ES-I3 (cell line): Measurements from ENCODE around the gene U2AF1.
"Not testable (repeated sequence)": the region's sequence is repeated elsewhere in the genome, so short reads cannot be mapped to it uniquely, and the experiment has no call there.

ENCODE experiments used
- H3K36me3 ChIP-seq: 2 replicates; pipeline ENCODE4 v1.6.1; 2013; ENCODE audit warnings: mild to moderate bottlenecking, low read length, control low read depth, moderate library complexity; ENCODE audit not compliant: insufficient read depth
- H3K4me1 ChIP-seq: 2 replicates; pipeline ENCODE4 v1.6.1; 2013; ENCODE audit warnings: mild to moderate bottlenecking, control low read depth, low read length; ENCODE audit not compliant: insufficient read depth
- H3K9ac ChIP-seq: 2 replicates; pipeline ENCODE4 v1.6.1; 2013; ENCODE audit warnings: low read depth, mild to moderate bottlenecking, low read length, moderate library complexity
- H3K9me3 ChIP-seq: 2 replicates; pipeline ENCODE4 v1.6.1; 2013; ENCODE audit warnings: mild to moderate bottlenecking, low read length, moderate library complexity; ENCODE audit not compliant: control insufficient read depth, insufficient read depth

U2AF1 gene

DNA sequence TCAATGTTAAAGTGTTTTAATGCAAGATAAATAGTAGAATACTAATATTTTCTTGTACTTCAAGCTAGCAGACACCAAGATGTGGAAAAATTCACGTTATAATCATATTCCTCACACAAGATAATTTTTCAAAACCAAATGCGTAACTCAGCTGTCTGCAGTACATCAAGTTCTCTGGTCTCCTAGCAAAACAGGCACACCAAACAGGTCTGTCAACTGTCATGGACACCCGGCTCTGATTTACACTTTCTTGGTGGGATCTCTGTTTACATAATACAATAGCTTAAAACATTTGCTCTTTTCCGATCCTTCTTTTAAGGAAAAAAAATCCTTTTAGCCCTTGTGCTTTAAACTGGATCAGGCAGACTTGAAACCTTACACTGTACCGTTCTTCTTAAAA, 5.7 kb downstream of the U2AF1 start:
- H3K9me3 ChIP-seq, H3K4me1 ChIP-seq, H3K36me3 ChIP-seq, H3K9ac ChIP-seq: not testable (repeated sequence)

DNA sequence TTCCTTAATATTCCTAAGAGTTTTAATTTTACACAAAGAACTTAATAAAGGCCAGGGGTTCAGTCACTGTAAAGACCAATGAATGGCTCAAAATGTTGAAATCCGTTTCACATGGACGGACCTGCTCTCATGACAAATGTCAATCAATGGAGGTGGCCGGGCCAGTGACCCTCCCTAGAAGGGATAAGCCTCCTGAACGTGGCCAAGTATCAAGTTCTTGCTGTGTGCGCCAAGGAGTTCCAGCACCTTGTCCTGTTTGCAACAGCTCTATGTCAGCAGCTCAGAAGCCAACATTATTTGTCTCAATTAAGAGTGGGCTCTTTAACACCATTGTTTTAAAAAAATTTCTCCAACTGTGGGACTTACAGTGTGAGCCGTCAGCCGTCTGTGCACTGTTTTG, 6.4 kb downstream of the U2AF1 start:
- not testable (repeated sequence) for H3K4me1 ChIP-seq, H3K36me3 ChIP-seq, H3K9ac ChIP-seq, H3K9me3 ChIP-seq

DNA sequence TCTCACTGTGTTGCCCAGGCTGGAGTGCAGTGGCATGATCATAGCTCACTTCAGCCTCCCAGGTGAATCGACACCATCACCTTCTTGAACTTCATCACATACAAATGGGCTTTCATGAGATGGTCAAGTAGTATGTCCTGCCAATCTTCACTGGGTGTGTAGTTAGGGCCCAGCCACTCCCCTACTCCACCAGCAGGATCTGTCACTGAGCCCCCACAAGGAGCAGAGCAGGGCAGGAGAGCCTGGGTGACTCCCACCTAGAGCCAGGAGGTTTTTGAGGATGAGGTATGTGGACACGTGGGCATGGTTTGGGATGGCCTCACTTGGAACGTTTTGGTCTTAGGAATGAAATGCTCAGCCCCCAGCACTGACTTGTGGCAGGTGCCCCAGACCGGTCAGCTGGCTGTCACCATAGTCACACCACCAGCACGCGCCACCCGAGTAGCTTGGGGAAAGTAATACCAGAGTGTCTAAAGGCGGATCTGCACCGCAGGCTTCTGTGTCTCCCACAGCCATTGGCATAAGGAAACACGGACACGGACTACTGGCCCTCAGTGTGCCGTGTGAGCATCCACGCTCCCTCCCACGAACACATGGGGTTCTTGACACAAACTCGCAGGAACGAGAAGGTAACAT, 15.3 kb downstream of the U2AF1 start:
- H3K9ac ChIP-seq, H3K36me3 ChIP-seq, H3K4me1 ChIP-seq, H3K9me3 ChIP-seq: not testable (repeated sequence)

DNA sequence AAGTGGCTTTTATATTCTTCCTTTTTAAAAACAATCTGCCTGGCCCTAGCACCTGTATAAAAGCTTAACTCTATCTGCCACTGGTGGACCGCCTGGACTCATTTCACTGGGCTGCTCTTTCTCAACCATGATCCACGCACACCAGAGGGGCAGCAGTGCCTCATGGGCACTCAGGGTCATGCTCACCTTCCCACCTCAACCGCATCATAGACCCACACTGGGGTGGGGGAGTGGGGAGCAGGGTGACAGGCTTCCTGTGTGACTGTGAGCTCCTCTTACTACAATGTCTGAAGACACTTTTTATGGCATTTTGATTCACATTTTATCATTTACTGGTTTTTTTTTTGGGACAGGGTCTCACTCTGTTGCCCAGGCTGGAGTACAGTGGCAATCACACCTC, 16.4 kb downstream of the U2AF1 start:
- not testable (repeated sequence) for H3K9me3 ChIP-seq, H3K9ac ChIP-seq, H3K36me3 ChIP-seq, H3K4me1 ChIP-seq

DNA sequence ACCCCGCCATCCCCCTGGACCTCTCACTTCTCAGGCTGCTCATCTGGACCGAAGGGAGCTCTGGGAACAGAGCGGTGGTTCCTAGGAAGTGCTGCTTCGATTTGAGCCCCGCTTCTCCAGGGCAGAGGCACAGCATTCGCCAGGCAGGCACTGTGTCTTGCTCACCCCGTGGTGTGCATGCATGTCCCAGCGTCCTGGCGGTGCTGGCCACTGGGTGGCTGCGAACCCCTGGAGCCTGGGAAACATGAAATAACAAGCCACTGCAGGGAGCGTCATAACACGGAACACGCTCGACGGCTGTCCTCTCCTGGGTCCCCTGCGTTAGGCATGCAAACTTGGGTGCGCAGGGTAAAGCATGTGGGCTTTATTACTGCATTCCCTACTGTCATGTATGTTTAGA, 17.9 kb downstream of the U2AF1 start:
- H3K4me1 ChIP-seq, H3K9ac ChIP-seq, H3K36me3 ChIP-seq, H3K9me3 ChIP-seq: not testable (repeated sequence)

DNA sequence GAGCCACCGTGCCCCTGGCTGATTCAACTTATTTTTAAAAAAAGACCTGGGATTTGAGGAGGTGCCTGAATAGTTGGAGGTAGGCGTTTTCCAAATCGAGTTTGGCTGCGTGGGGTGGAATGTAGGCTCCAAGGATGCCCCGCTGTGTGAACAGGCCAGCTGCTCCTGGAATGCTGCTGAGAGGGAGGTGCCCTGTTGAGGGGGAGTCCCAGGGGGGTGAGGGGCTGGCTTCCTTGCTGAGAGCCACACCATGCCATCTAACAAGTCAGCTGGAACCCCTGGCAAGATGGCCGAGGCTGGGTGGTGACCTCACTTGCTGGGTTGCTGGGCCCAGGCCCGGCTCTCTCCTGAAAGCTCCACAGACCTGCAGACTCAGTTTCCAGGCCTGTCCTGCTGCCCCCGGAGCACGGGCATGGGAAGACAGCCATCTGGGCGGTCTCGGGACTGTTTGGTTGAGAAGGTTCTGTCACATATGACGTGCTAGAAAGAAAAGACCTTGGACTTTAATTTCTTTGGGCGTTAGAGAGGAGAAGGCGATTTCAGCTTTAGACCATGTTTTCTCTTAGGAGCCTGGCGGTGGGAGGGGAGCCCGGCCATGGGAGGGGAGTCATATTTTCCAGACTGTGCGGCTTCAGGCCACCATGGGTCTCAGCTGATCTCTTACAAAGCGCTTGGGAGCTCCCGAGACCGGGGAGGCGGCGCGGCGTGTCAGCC, 24.6 kb downstream of the U2AF1 start:
- not testable (repeated sequence) for H3K4me1 ChIP-seq, H3K9ac ChIP-seq, H3K36me3 ChIP-seq, H3K9me3 ChIP-seq

DNA sequence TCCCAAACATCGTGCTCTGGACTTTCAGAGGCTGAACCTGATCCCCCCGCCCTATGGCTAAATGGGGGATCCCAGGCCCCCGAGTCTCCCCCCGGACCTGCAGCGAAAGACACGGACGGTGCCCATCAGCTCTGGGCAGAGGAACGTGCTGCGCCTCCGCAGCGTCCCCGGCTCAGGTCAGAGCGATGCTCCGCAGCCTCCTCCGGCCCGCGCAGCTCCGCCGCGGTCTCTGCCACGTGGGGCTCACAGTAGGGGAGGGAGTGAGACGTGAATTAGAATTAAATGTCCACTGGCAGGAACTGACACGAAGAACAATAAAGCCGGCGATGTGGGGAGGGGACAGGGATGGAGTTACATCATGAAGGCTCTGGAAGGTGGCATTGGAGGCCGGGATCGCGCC, 30.7 kb downstream of the U2AF1 start:
- H3K9me3 ChIP-seq, H3K9ac ChIP-seq, H3K36me3 ChIP-seq, H3K4me1 ChIP-seq: not testable (repeated sequence)

DNA sequence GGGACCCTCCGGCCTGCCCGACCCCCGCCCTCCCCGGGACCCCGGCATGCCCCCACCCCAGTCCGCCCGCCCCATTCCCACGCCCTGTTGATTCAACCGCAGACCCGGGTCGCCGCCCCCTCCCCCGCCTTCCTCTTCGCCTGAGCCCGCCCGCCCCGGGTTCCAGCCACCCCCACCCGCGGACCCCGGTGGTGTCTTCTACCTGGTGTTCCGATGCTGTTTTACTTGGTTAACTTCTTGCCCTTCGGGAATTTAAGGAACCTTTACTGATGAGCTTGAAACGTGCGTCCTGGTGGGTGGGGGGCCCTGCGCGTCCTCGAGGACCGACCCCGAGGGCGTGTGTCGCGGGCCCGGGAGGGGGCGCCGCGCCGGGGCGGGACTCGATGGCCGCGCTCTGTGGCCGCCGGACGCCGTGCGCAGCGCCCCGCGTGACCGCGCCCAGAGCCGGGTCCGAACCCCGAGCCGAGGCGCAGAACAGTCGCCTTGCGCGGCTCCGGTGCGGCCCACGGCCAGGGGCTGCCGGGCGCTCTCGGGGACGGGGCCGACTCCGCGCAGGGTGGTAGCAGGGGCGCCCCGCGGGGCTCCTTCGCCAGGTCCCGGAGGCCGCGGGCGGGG, 31.2 kb downstream of the U2AF1 start:
- H3K4me1 ChIP-seq, H3K9ac ChIP-seq, H3K9me3 ChIP-seq, H3K36me3 ChIP-seq: not testable (repeated sequence)

DNA sequence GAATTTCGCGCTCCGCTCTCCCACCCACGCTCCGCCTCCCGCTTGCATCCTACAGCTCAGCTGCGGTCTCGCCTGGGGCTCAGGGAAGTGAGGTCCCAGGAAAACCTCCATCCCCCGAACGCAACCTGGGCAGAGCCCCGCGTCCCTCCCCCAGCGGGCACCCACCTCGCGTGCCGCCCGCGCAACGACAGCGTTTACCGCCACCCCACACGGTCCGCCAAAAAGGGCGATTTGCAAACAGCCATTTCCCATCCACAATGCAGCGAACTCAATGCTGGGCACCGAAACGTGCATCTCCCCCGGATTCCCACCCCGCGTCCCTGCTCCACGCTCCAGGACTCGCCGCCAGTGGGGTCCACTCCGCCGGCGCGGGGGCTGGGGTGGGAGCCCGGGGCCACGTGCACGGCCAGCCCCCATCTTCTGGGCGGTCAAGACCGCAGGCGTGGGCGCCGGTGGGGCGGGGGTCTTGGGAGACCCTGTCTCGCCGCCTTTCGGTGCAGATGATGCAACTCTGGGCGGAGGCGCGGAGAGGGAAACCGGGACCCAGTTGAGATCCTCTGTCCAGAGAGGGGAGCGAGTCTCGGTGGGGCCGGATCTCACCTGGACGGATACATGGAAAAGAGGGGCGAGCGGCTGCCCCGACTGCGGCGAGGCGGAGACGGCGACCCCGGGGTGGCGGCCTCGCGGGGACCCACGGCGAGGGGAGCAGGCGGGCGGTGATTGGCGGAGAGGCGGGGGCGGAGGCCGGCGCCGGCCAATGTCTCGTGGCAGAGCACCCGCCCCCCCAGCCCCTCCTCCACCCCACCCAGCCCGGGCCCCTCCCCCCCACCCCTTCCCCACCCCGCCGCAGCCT, 32.0 kb downstream of the U2AF1 start, which contains the start of gene CBS:
Gene CBS, minus strand, starts transcription at position 666 of the 853 bp plus-strand sequence. CDS start 3,642 bp downstream, outside the sequence.
- not testable (repeated sequence) for H3K36me3 ChIP-seq, H3K9me3 ChIP-seq, H3K4me1 ChIP-seq, H3K9ac ChIP-seq

DNA sequence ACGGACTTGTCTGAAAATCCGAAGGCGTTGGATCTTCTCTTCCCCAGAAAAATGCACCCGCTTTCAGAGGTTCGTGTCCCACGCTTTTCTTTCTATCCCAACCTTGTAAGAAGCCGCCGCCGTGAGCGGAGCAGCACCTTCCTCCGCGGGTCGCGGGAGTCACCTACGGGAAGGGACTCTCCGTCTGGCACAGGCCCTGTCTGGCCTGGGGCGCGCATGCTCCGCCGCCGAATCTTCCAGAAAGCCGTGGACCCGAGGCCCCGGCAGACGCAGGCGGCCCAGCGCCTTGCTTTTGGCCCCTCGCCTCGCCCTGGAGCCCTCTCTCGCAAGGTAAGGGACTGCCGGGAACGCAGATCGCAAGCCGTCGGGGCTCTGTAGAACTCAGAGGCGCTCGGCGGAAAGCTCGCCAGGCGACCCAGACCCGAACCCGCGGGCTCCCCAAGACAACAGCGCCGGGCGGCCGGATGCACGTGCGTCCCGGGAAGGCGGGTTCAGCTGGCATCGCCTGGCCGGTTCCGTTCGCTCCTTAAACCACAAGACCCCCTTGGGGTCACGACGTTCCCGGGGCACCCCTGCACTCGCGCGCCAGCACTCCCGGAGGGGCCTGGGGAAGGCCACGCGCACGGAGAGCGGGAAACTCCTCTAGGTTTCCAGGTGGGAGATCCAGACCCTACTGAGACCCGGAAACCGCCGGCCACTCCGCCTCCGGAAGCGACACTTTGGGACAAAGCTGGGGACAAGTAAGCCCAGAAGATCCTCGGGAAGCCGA, 32.8 kb downstream of the U2AF1 start:
- H3K9ac ChIP-seq, H3K4me1 ChIP-seq, H3K36me3 ChIP-seq, H3K9me3 ChIP-seq: not testable (repeated sequence)

DNA sequence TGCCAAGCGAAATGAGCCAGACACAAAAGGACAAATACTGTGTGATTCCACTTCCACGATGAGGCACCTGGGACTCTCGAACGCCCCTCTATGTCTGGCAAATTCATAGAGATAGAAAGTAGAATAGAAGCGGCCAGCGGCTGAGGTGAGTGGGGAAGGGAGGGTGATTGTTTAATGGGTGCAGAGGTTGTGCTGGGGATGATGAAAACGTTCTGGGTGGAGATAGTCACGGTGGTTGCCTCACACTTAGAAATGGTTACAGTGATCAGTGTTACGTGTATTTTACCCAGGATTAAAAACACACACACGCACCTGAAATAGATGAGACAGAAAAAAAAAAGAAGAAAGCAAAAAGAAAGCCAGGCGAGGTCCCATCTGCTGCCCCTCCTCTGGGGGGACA, 34.6 kb downstream of the U2AF1 start:
- H3K36me3 ChIP-seq, H3K4me1 ChIP-seq, H3K9me3 ChIP-seq, H3K9ac ChIP-seq: not testable (repeated sequence)

DNA sequence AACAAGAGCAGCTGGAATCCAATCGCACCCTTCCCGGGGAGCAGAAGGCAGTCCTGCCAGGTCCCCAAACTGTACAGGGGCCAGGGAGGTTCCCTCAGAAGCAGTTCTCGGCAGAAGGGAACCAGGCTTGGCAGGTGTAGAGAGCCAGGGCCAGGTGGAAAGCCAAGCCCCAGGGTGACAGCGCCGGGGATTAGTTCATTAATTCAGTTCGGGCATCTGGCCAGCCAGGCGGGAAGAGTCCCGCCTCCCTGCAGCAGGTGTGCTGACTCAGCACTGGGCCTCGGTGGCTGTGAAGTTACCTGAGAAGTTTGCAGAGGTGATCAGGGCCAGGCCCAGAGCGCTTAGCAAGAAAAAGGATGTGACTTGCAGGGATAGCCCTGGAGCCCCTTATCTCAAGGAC, 37.7 kb downstream of the U2AF1 start:
- H3K9ac ChIP-seq, H3K9me3 ChIP-seq, H3K4me1 ChIP-seq, H3K36me3 ChIP-seq: not testable (repeated sequence)

DNA sequence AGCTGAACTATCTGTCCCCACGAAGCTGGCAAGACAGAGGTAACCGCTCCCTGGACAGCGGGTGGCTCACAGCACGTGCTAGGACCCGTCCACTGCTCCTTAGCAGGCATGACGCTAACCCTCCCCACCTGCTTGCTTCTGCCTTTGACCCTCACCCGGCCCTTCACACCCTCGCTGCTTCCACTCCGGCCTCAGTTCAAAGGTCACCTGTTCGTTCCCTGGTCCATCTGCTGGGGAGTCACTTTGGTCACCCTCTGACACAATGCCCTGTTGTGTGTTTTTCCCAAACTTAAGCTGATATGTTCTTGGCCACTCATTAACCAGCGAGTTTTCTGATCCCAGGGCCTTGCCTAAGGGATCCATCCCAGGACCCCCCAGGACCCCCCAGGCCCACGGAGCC, 39.3 kb downstream of the U2AF1 start:
- H3K9me3 ChIP-seq, H3K9ac ChIP-seq, H3K36me3 ChIP-seq, H3K4me1 ChIP-seq: not testable (repeated sequence)

DNA sequence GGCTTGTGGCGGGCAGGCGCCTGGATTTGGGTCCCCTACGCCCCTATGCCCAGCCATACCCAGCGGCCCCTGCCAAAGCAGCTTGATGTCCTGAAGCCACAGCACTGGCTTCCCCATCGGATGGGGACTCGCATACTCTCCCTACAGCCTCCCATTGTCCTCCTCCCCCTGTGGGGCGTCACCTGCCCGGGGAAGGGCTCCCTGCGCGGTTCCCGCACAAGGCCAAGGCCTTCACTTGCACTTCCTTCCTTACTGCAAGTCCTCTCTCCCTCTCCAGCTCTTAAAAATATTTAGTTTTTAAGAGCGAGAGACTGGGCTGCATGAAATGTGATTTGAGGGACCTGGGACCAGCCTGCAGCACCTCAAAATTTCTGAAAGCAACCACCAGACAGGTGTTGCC, 40.7 kb downstream of the U2AF1 start:
- not testable (repeated sequence) for H3K9me3 ChIP-seq, H3K9ac ChIP-seq, H3K36me3 ChIP-seq, H3K4me1 ChIP-seq
